ENCODE results near the gene SEPTIN10. TPM values are rescaled to one million over a fixed set of nuclear protein-coding genes. Genes with fewer than 3 reads are reported as not detected.

SEPTIN10 gene
- total RNA-seq, 1 donor from 2014 or later = 90.8 TPM

GRCh38 chr2:109654326-109655050 lies 40.7 kb upstream of the SEPTIN10 start:
- peaks cover 5% of the 10 kb centered on the region for H3K9me3 Mint-ChIP-seq (ENCODE audit: unreplicated experiment)
- Histone ChIP-seq H2AFZ (ENCODE audit: low read depth, low read length) (no peak overlapping the region), H3K4me1 (ENCODE audit: insufficient read depth, low read length) (no peaks in the 10 kb centered on the region), H3K9ac (ENCODE audit: low read length) (no peak overlapping the region), H3K4me2 (ENCODE audit: low read length) (no peak overlapping the region), H4K20me1 (ENCODE audit: insufficient read depth, low read length) (no peaks in the 10 kb centered on the region), H3K4me3 (ENCODE audit: insufficient read depth, low read depth, low read length) (no peak overlapping the region), H3K9me3 (ENCODE audit: insufficient read depth, low read depth, low read length) (no peaks in the 10 kb centered on the region), H3K27me3 (ENCODE audit: insufficient read depth, low read length) (no peaks in the 10 kb centered on the region), H3K79me2 (ENCODE audit: insufficient read depth, low read length) (no peaks in the 10 kb centered on the region), H3K36me3 (ENCODE audit: insufficient read depth, low read length) (no peaks in the 10 kb centered on the region), H3K27ac (ENCODE audit: low read depth, low read length) (no peak overlapping the region)
- H3K36me3 Mint-ChIP-seq (ENCODE audit: low read depth, unreplicated experiment) = no peaks in the 10 kb centered on the region
- no peak for TF ChIP-seq EZH2 (IDR thresholded peaks at IDR 0.05; ENCODE audit: insufficient read depth, low read length)
- TF ChIP-seq, protein P1, sequence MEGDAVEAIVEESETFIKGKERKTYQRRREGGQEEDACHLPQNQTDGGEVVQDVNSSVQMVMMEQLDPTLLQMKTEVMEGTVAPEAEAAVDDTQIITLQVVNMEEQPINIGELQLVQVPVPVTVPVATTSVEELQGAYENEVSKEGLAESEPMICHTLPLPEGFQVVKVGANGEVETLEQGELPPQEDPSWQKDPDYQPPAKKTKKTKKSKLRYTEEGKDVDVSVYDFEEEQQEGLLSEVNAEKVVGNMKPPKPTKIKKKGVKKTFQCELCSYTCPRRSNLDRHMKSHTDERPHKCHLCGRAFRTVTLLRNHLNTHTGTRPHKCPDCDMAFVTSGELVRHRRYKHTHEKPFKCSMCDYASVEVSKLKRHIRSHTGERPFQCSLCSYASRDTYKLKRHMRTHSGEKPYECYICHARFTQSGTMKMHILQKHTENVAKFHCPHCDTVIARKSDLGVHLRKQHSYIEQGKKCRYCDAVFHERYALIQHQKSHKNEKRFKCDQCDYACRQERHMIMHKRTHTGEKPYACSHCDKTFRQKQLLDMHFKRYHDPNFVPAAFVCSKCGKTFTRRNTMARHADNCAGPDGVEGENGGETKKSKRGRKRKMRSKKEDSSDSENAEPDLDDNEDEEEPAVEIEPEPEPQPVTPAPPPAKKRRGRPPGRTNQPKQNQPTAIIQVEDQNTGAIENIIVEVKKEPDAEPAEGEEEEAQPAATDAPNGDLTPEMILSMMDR (IDR thresholded peaks at IDR 0.05; ENCODE audit: insufficient read depth, low read depth, low read length) = no peak
- no peak overlapping the region for H3K4me3 Mint-ChIP-seq (ENCODE audit: unreplicated experiment)
- peaks cover 3% of the 10 kb centered on the region for H3K27me3 Mint-ChIP-seq (ENCODE audit: low read depth, unreplicated experiment)
- DNase-seq (ENCODE audit: low read depth) (no peak), FAIRE-seq (no peak)
- no peak overlapping the region for H3K27ac Mint-ChIP-seq (ENCODE audit: unreplicated experiment)
- H3K4me1 Mint-ChIP-seq (ENCODE audit: low read depth, unreplicated experiment) = peaks cover 8% of the 10 kb centered on the region

DNA sequence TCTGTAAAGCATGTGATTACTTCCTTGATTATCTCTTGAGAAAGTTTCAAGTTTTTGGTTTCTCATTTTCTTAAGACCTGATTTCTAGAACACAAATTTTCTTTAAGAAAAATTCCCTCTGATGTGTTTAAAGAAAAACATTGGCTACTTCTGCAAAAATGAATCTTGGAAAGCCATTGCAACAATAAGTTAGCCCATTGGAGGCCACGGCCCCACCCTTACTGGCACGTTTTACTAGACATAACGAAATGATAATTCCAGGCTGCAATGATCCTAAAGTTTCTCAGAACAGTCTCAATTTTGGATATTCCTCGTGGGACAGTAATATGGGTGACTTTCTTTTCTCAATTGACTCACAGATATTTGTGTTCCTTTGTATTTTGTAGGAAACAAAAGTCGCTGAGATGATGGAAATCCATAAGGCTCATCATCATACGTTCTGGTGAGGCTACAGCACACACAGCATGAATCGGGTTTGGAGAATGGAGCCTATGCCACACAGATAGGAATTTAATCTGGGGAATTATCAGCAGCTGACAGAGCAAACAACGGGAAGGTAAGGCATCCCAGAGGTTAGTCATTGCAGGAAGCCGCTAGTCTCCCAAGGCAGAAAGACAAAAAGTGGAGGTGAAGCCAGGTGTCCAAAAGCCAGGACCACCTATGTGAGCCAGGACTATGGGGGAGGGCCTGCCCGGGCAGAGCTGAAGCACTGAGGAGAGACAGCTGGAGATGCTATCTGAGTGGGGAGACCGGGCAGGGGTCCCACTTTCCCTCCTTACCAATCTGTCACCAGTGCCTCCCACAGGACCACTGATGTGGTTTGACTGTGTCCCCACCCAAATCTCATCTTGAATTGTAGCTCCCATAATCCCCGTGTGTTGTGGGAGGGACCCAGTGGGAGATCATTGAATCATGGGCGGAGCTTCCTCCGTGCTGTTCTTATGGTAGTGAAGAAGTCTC lies 36.2 kb upstream of the SEPTIN10 start:
- no peaks in the 10 kb centered on the region for H4K20me1 ChIP-seq (ENCODE audit: insufficient read depth, low read length)
- no peaks in the 10 kb centered on the region for H3K36me3 ChIP-seq (ENCODE audit: insufficient read depth, low read length)
- no peak overlapping the region for H3K4me2 ChIP-seq (ENCODE audit: low read length)
- no peaks in the 10 kb centered on the region for H3K9me3 ChIP-seq (ENCODE audit: insufficient read depth, low read depth, low read length)
- no peak overlapping the region for H3K27ac Mint-ChIP-seq (ENCODE audit: unreplicated experiment)
- H3K79me2 ChIP-seq (ENCODE audit: insufficient read depth, low read length) = no peaks in the 10 kb centered on the region
- no peaks in the 10 kb centered on the region for H3K36me3 Mint-ChIP-seq (ENCODE audit: low read depth, unreplicated experiment)
- peaks cover 3% of the 10 kb centered on the region for H3K27me3 Mint-ChIP-seq (ENCODE audit: low read depth, unreplicated experiment)
- peaks cover 7% of the 10 kb centered on the region for H3K4me1 ChIP-seq (ENCODE audit: insufficient read depth, low read length)
- H3K27ac ChIP-seq (ENCODE audit: low read depth, low read length) = no peak overlapping the region
- no peak overlapping the region for H3K9ac ChIP-seq (ENCODE audit: low read length)
- peaks cover 18% of the 10 kb centered on the region for H3K4me1 Mint-ChIP-seq (ENCODE audit: low read depth, unreplicated experiment)
- H3K4me3 Mint-ChIP-seq (ENCODE audit: unreplicated experiment) = no peak overlapping the region
- no peak overlapping the region for H2AFZ ChIP-seq (ENCODE audit: low read depth, low read length)
- H3K4me3 ChIP-seq (ENCODE audit: insufficient read depth, low read depth, low read length) = no peak overlapping the region
- no peaks in the 10 kb centered on the region for H3K27me3 ChIP-seq (ENCODE audit: insufficient read depth, low read length)
- no peak for FAIRE-seq
- H3K9me3 Mint-ChIP-seq (ENCODE audit: unreplicated experiment) = peaks cover 5% of the 10 kb centered on the region
- no peak for TF ChIP-seq EZH2 (IDR thresholded peaks at IDR 0.05; ENCODE audit: insufficient read depth, low read length)
- TF ChIP-seq, protein P1 (IDR thresholded peaks at IDR 0.05; ENCODE audit: insufficient read depth, low read depth, low read length) = no peak
- DNase-seq (ENCODE audit: low read depth) = no peak

Measured in astrocyte (in vitro differentiated cells and primary cell).